Adrenal gland (tissue), 5 donors: ENCODE measurements around the gene SYNGR2.

Source experiments
- POLR2A ChIP-seq, 2 donors: fragments of 450-650 bp; IDR thresholded peaks; one replicate each; pipeline ENCODE4 v1.6.1; 2017; ENCODE audit warnings: antibody characterized with exemption in 2 of 2, mild to moderate bottlenecking in 2 of 2, moderate library complexity in 1 of 2
- TF ChIP-seq, protein P1 (sequence below), 6 experiments: fragments of 450-650 bp in 4 of 6; fragments of 200-600 bp in 2 of 6; sonication (generic) in 1 of 6; IDR thresholded peaks; 1 replicate in 5 of 6; 2 replicates in 1 of 6; pipeline versions ENCODE4 v1.5.1 to v1.8.0; 2016 to 2021; ENCODE audit warnings: antibody characterized with exemption in 6 of 6, mild to moderate bottlenecking in 2 of 6, moderate library complexity in 1 of 6
- donor health status: DM: no; HTN: no; CAD: no.

DNA sequence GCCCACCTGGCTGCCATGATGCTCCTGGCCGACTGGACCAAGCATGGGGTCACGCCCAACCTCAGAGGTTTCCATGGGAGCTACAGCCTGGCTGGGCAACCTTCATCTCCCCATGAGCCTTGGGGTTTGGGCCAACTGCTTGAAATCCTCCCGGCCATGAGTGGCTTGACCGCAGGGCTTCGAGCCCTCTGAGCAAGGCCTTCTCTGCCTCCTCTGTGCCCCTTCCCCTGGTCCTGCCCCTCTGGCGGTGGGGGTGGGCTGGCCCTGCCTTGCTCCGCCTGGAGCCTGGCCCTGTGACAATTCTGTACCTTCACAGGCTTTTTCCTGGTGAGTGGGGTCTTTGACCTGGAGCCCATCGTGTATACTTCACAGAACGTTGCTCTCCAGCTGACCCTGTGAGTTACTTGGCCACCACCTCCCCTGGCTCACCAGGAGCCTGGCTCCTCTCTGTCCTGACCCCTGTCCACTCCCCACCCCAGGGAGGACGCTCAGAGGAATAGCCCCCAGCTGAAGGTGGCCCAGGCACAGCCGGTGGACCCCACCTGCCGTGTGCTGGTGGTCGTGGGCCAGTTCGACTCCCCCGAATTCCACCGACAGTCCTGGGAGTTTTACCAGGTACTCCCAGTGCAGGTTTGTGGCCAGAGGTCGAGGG, 36.9 kb downstream of the SYNGR2 start:
- TF ChIP-seq POLR2A (IDR thresholded peaks at IDR 0.05) = no peak
- TF ChIP-seq, protein P1, sequence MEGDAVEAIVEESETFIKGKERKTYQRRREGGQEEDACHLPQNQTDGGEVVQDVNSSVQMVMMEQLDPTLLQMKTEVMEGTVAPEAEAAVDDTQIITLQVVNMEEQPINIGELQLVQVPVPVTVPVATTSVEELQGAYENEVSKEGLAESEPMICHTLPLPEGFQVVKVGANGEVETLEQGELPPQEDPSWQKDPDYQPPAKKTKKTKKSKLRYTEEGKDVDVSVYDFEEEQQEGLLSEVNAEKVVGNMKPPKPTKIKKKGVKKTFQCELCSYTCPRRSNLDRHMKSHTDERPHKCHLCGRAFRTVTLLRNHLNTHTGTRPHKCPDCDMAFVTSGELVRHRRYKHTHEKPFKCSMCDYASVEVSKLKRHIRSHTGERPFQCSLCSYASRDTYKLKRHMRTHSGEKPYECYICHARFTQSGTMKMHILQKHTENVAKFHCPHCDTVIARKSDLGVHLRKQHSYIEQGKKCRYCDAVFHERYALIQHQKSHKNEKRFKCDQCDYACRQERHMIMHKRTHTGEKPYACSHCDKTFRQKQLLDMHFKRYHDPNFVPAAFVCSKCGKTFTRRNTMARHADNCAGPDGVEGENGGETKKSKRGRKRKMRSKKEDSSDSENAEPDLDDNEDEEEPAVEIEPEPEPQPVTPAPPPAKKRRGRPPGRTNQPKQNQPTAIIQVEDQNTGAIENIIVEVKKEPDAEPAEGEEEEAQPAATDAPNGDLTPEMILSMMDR (IDR thresholded peaks at IDR 0.05) = no peak
